Measurements from ENCODE around the gene ACTR2.

GRCh38 chr2:65292106-65292400, 64.4 kb downstream of the ACTR2 start:
- no peak for TF ChIP-seq YY1 (IDR thresholded peaks at IDR 0.05; ENCODE audit: low read depth)
- no peak for TF ChIP-seq RAD21 (IDR thresholded peaks at IDR 0.05; ENCODE audit: low read depth)
- no peak for TF ChIP-seq EP300 (IDR thresholded peaks at IDR 0.05; ENCODE audit: borderline replicate concordance)
- no peak for TF ChIP-seq CREB1 (IDR thresholded peaks at IDR 0.05; ENCODE audit: low read depth)
- no peak for TF ChIP-seq NFIC (IDR thresholded peaks at IDR 0.05)
- TF ChIP-seq TAF1 (IDR thresholded peaks at IDR 0.05; ENCODE audit: low read depth), result no peak
- no peak for TF ChIP-seq REST (IDR thresholded peaks at IDR 0.05; ENCODE audit: low read depth)
- no peak for TF ChIP-seq ZBTB7A (IDR thresholded peaks at IDR 0.05; ENCODE audit: low read depth)
- TF ChIP-seq TCF12 (IDR thresholded peaks at IDR 0.05; ENCODE audit: low read depth), result no peak
